ENCODE data around the gene UNC13B. TPM values are rescaled to one million over a fixed set of nuclear protein-coding genes. Genes with fewer than 3 reads are reported as not detected.

UNC13B gene
- total and polyA plus RNA-seq, 2 of the 8 experiments (the other 6 are each of a cell fraction or from before 2014, with no cell fraction given): 23.1 to 51.7 TPM

DNA sequence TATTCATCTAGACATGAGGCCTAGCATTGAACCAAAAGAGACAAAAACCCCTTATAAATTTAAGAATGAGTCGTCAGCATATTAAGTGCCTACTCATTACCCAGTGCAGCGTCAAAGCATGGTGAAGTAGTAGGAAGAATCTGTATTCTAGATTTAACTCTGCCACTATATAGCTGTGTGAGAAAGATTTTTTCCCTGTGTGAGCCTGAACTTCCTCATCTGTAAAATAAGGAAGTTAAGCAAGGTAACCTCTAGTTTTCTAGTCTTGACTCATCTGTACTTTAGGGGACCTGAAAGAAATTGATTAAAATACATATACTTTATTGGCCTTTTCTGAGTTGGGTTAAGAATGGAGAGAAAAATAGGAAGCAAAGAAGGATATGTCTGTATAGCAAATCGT, 246.0 kb downstream of the UNC13B start:
- H3K79me2 ChIP-seq (ENCODE audit: control insufficient read depth in 1 of 2, insufficient read depth in 2 of 2, low read length in 2 of 2): no peaks in the 10 kb centered on the region
- no peak overlapping the region for H4K5ac ChIP-seq (ENCODE audit: insufficient read length, low read depth, low read length)
- H3K4me1 ChIP-seq (replicated peaks in 1 of 4; ENCODE audit: control insufficient read depth in 3 of 4, insufficient read depth in 4 of 4, low read length in 3 of 4): peaks cover 0 to 7% (median 5%) of the 10 kb centered on the region in 4 experiments; a peak in 5 of 7 replicates
- H4K20me1 ChIP-seq (replicated peaks in 1 of 2; ENCODE audit: control insufficient read depth in 1 of 2, insufficient read depth in 2 of 2, low read length in 2 of 2): no peaks in the 10 kb centered on the region
- no peak overlapping the region for H3K4me3 ChIP-seq (ENCODE audit: extremely low read depth in 1 of 4, insufficient read depth in 2 of 4, low read depth in 3 of 4, low read length in 4 of 4)
- DNase-seq (ENCODE audit: low read depth in 1 of 2, low spot score in 2 of 2) (no peak), FAIRE-seq (no peak)
- no peak overlapping the region for H2BK120ac ChIP-seq (replicated peaks; ENCODE audit: low read depth, low read length)
- no peak overlapping the region for H4K91ac ChIP-seq (replicated peaks; ENCODE audit: insufficient read length, low read length)
- no peak overlapping the region for H3K14ac ChIP-seq (ENCODE audit: insufficient read length)
- H3K23ac ChIP-seq (ENCODE audit: insufficient read length): no peak overlapping the region
- no peak overlapping the region for H3K18ac ChIP-seq (ENCODE audit: extremely low read depth, low read length)
- peaks cover 11% of the 10 kb centered on the region for H3K23me2 ChIP-seq (ENCODE audit: low read depth, low read length)
- H3K56ac ChIP-seq (replicated peaks; ENCODE audit: insufficient read length, low read depth, low read length): no peak overlapping the region
- no peak overlapping the region for H3K9ac ChIP-seq (replicated peaks in 1 of 4; ENCODE audit: extremely low read depth in 1 of 4, low read depth in 3 of 4, low read length in 3 of 4)
- H2BK20ac ChIP-seq (ENCODE audit: low read length): no peak overlapping the region
- H2BK12ac ChIP-seq (ENCODE audit: low read depth, low read length): no peak overlapping the region
- CTCF ChIA-PET (ENCODE audit: partially characterized antibody): interaction anchor here (1.1 kb wide), 1 partner anchor 290 kb away, joined by 3 read pairs; no protein-coding TSS in a partner anchor
- POLR2A ChIA-PET (ENCODE audit: partially characterized antibody): no interaction called here
- no peak overlapping the region for H2AFZ ChIP-seq (ENCODE audit: low read length)
- H3K79me1 ChIP-seq (ENCODE audit: low read depth, low read length): no peaks in the 10 kb centered on the region
- H2AK5ac ChIP-seq (ENCODE audit: low read depth, low read length): no peak overlapping the region
- H3K36me3 ChIP-seq (ENCODE audit: control insufficient read depth in 2 of 4, insufficient read depth in 4 of 4, low read length in 3 of 4): no peaks in the 10 kb centered on the region; a peak in 3 of 8 replicates
- 90% methylated on average over 3 of the region's 3 CpGs; no CpG with 5 or more reads in 1 of the 2 experiments for WGBS, 2 experiments (ENCODE audit: extremely low coverage in 1 of 2, insufficient coverage in 1 of 2, insufficient read length in 1 of 2, insufficient replicate concordance in 2 of 2, low coverage in 1 of 2, low lambda C conversion rate in 2 of 2, missing lambda C conversion rate in 1 of 2)
- no peaks in the 10 kb centered on the region for H3K27me3 ChIP-seq (replicated peaks in 1 of 4; ENCODE audit: control insufficient read depth in 3 of 4, extremely low read depth in 1 of 4, insufficient read depth in 3 of 4, low read length in 3 of 4)
- no peak overlapping the region for H2BK15ac ChIP-seq (ENCODE audit: low read length)
- no peak overlapping the region for H2BK5ac ChIP-seq (ENCODE audit: low read depth, low read length)
- no peak overlapping the region for H3K27ac ChIP-seq (ENCODE audit: low read depth, low read length)
- no peak overlapping the region for H3K4me2 ChIP-seq (ENCODE audit: insufficient read depth in 1 of 2, low read depth in 2 of 2, low read length in 2 of 2)
- H4K8ac ChIP-seq (ENCODE audit: extremely low read depth, insufficient read depth, low read length): no peak overlapping the region
- no peak overlapping the region for H3K4ac ChIP-seq (replicated peaks; ENCODE audit: insufficient read length, low read depth, low read length)
- H3K9me3 ChIP-seq (ENCODE audit: insufficient read depth in 2 of 2, low read depth in 1 of 2, low read length in 1 of 2): no peaks in the 10 kb centered on the region
- TF ChIP-seq POLR2AphosphoS5 (IDR thresholded peaks at IDR 0.05; ENCODE audit: low read depth, low read length) (no peak), RNF2 (IDR thresholded peaks at IDR 0.05; ENCODE audit: borderline replicate concordance, low read depth, low read length, missing control alignments, poor library complexity, severe bottlenecking) (no peak), TAF7 (optimal IDR thresholded peaks at IDR 0.05; ENCODE audit: borderline replicate concordance, low read depth, low read length) (no peak), ZNF274 (IDR thresholded peaks at IDR 0.05; ENCODE audit: borderline replicate concordance, extremely low read depth, low read length) (no peak), SUZ12 (IDR thresholded peaks at IDR 0.05; ENCODE audit: low read length) (no peak), CBX5 (IDR thresholded peaks at IDR 0.05; ENCODE audit: low read depth, low read length) (no peak), SP1 (IDR thresholded peaks at IDR 0.05; ENCODE audit: low read depth, low read length) (no peak), RXRA (IDR thresholded peaks at IDR 0.05; ENCODE audit: insufficient read depth, low read depth, low read length) (no peak), CHD1 (IDR thresholded peaks at IDR 0.05; ENCODE audit: low read depth, low read length) (no peak), EZH2 (IDR thresholded peaks at IDR 0.05; ENCODE audit: low read depth, low read length, severe bottlenecking) (no peak), KDM1A (IDR thresholded peaks at IDR 0.05; ENCODE audit: borderline replicate concordance, low read length) (no peak), JUN (IDR thresholded peaks at IDR 0.05; ENCODE audit: low read depth, low read length) (no peak)
- TF ChIP-seq, protein P1, sequence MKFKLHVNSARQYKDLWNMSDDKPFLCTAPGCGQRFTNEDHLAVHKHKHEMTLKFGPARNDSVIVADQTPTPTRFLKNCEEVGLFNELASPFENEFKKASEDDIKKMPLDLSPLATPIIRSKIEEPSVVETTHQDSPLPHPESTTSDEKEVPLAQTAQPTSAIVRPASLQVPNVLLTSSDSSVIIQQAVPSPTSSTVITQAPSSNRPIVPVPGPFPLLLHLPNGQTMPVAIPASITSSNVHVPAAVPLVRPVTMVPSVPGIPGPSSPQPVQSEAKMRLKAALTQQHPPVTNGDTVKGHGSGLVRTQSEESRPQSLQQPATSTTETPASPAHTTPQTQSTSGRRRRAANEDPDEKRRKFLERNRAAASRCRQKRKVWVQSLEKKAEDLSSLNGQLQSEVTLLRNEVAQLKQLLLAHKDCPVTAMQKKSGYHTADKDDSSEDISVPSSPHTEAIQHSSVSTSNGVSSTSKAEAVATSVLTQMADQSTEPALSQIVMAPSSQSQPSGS (IDR thresholded peaks at IDR 0.05; ENCODE audit: low read length): no peak
